Duodenal mucosa (tissue), 2 donors: ENCODE data around the gene SLC16A4.
A peak's percentile ranks its signal among the peaks of the same experiment; 100 is the strongest.

Experiments used
- H3K27ac ChIP-seq: one replicate; pipeline ENCODE4 v1.7.0; 2013; ENCODE audit warnings: low read depth, low read length
- H3K27me3 ChIP-seq, 2 donors: one replicate each; pipeline ENCODE4 v1.7.0; 2013; ENCODE audit warnings: low read length in 2 of 2, control low read depth in 1 of 2; ENCODE audit not compliant: insufficient read depth in 2 of 2, control insufficient read depth in 1 of 2
- H3K36me3 ChIP-seq, 2 donors: one replicate each; pipeline ENCODE4 v1.7.0; 2013; ENCODE audit warnings: low read length in 2 of 2, control low read depth in 1 of 2; ENCODE audit not compliant: insufficient read depth in 2 of 2, control insufficient read depth in 1 of 2
- H3K4me1 ChIP-seq, 2 donors: one replicate each; pipeline ENCODE4 v1.7.0; 2013; ENCODE audit warnings: low read length in 2 of 2, control low read depth in 1 of 2; ENCODE audit not compliant: insufficient read depth in 2 of 2, control insufficient read depth in 1 of 2
- H3K4me3 ChIP-seq, 2 donors: one replicate each; pipeline ENCODE4 v1.7.0; 2013; ENCODE audit warnings: low read length in 2 of 2, low read depth in 1 of 2
- H3K9ac ChIP-seq, 2 donors: one replicate each; pipeline ENCODE4 v1.7.0; 2013; ENCODE audit warnings: low read length in 2 of 2, low read depth in 1 of 2
- H3K9me3 ChIP-seq, 2 donors: one replicate each; pipeline ENCODE4 v1.7.0; 2013; ENCODE audit warnings: low read length in 2 of 2, control low read depth in 1 of 2; ENCODE audit not compliant: control insufficient read depth in 1 of 2

Gene SLC16A4

DNA sequence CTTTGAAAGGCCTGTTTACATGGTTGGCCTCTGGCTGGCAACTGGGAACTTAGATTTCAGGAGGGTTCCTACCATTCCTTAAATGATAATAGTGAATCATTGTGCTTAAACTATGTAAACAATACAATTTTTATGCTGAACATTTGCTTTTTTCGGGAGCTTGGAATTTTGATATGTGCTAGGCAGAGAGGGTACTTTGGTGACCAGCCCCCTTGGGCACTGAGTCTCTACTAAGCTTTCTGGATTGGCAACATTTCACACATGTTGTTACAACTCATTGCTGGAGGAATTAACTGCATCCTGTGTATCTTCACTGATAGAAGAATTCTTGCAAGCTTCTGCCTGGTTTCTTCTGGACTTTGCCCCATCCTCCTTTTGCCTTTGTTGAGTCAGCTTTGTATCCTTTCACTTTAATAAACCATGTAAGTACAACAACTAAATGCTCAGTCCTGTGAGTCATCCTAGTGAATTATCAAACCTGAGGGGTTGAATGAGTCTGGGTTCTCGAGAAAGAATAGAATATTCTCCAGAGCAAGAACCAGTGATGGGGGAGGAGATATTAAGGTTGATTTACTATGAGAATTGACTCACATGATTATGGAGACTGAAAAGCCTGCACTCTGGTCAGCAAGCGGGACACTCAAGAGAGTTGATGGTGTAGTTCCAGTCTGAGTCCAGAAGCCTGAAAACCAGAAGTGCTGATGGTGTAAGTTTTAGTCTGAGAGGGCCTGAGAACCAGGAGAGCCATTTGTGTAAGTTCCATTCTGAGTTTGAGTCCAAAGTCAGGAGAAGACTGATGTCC lies 3.1 kb upstream of the SLC16A4 start:
- Histone ChIP-seq H3K9me3 (no peaks in the 10 kb centered on the region), H3K4me1 (peaks cover 28 to 29% of the 10 kb centered on the region in 2 donors), H3K27me3 (no peaks in the 10 kb centered on the region), H3K4me3 (peak overlapping the region in 1 of 2 donors; percentile 11), H3K9ac (peak overlapping the region in 1 of 2 donors; percentile 39), H3K36me3 (peaks cover 0 to 6% of the 10 kb centered on the region in 2 donors), H3K27ac (no peak overlapping the region)

DNA sequence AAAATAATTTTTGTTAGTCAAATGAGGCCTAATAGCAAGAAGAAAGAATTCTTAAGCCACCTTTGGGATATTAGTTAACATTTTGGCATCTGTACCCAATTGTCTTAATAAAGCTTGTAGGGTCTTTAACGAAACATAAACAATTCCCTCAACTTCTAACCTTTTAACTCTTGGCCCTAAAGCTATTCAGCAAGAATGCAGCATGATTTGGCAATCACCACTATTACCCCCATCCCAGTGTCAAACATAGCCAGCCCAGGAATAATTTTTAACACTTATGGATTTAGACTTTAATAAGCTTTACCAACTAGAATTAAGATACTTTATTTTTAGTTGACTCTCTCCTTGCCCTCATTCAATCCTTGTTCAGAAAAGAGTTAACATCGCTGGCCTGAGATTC lies 2.5 kb upstream of the SLC16A4 start:
- peak overlapping the region in 1 of 2 donors; percentile 11 for H3K4me3 ChIP-seq
- peaks cover 0 to 3% of the 10 kb centered on the region in 2 donors for H3K36me3 ChIP-seq
- no peak overlapping the region for H3K27ac ChIP-seq
- peaks cover 28 to 29% of the 10 kb centered on the region in 2 donors for H3K4me1 ChIP-seq
- H3K27me3 ChIP-seq, result no peaks in the 10 kb centered on the region
- no peaks in the 10 kb centered on the region for H3K9me3 ChIP-seq
- no peak overlapping the region for H3K9ac ChIP-seq

DNA sequence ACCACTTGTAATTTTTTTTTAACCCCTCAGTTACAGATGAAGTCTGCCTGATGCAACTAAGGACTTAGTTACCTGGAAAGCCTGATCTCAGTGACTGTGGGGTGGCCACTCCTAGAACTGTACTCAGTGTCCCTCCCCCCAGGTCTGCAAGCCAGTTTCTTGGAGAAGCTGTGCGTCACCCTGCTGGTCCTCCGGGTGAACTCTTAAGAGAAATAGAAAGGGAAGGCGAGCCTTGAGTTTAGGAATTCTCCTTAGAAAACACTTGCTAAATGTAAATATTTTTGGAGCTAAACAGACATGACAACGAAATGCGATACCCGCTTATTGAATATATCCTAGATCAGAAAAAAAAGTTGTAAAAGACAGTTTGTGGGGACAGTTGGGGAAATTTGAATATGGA lies 730 bp downstream of the SLC16A4 start:
- Histone ChIP-seq H3K9me3 (no peaks in the 10 kb centered on the region), H3K9ac (peak overlapping the region; percentile 20 to 53), H3K4me3 (peak overlapping the region; percentile 60 to 63), H3K27me3 (no peaks in the 10 kb centered on the region), H3K4me1 (peaks cover 28 to 34% of the 10 kb centered on the region in 2 donors), H3K36me3 (peaks cover 0 to 3% of the 10 kb centered on the region in 2 donors), H3K27ac (no peak overlapping the region)

DNA sequence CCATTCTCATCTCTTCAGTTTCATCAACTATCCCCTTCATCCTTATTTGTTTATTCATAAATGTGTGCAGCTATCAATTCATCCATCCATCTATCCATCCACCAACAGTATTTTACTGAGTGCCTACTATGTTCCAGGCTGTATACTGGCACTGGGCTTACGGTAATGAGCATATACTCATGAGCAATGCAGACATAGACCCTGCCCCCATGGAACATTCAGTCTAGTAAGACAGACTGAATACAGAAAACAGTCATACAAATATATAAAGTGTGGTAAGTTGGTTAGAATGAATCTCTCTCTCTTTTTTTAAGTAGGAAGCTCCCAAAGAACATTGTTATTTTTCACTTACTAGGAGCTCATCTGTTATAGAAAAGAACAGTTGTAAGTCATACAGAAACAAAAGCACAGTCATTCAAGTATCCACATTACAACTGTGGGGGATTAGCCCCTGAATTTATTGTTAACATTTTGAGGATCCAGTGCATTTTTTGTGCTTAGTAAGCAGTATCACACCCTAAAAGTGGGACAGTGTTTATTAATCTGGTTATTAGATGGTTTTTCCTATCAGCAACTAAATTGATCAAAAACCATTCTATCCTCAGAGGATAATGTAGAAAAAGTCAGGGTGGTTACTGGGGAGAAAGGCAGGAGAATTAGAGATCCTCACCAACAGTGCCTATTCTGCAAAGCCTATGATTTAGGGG lies 3.6 kb downstream of the SLC16A4 start:
- no peaks in the 10 kb centered on the region for H3K9me3 ChIP-seq
- H3K36me3 ChIP-seq, result no peaks in the 10 kb centered on the region
- H3K4me3 ChIP-seq, result no peak overlapping the region
- H3K27ac ChIP-seq, result no peak overlapping the region
- H3K4me1 ChIP-seq, result peaks cover 21 to 32% of the 10 kb centered on the region in 2 donors
- H3K27me3 ChIP-seq, result no peaks in the 10 kb centered on the region
- H3K9ac ChIP-seq, result no peak overlapping the region

DNA sequence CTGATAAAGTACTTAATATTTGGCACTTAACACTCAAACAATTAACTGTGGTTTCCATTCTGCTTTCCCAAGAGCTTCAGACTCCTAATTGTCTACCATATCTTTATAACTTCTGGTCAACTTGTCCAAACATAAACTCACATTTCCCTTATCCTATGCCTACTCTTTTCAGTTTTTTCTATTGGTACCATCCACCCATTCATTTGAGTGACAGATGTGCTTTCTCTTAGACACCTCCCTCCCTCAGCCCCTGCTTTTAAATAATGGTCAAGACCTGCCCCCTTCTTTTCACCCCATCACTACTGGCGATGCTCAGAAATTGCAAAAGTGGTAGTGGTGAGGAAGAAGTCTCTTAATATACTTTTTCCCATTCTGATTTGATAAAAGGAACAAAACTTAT lies 5.5 kb downstream of the SLC16A4 start:
- Histone ChIP-seq H3K27me3 (no peaks in the 10 kb centered on the region), H3K36me3 (peaks cover 0 to 6% of the 10 kb centered on the region in 2 donors), H3K4me1 (peaks cover 12 to 23% of the 10 kb centered on the region in 2 donors), H3K27ac (no peak overlapping the region), H3K9ac (no peak overlapping the region), H3K4me3 (no peak overlapping the region), H3K9me3 (no peaks in the 10 kb centered on the region)

DNA sequence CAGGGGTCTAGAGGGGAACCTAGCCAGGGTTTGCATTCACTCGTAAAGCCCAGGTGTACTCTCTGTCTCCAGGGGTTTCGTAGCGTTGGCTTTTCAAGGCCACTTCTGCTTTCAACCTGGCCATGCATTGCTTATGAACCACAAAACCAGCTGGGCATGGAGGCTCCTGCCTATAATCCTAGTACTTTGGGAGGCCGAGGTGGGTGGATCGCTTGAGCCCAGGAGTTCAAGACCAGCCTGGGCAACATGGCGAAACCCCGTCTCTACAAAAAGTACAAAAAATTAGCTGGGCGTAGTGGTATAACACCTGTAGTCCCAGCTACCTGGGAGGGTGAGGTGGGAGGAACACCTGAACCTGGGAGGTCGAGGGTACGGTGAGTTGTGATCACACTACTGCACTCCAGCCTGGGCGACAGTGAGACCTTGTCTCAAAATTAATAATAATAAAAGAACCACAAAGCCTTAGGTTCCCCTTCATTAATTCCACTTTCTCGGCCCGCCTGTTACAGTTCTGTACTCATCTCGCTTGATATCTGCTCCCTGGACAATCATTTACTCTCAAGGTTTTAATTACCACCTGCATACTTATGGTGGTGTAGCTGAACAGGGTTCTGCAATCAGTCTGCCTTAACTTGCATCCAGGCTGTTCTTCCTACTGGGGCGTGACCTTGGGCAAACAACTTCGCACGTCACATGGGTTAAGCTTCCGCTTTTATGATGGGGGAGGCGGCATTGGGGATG lies 6.1 kb downstream of the SLC16A4 start:
- H3K27ac ChIP-seq, result no peak overlapping the region
- H3K9ac ChIP-seq, result no peak overlapping the region
- peaks cover 0 to 6% of the 10 kb centered on the region in 2 donors for H3K36me3 ChIP-seq
- peaks cover 11 to 20% of the 10 kb centered on the region in 2 donors for H3K4me1 ChIP-seq
- no peak overlapping the region for H3K4me3 ChIP-seq
- H3K27me3 ChIP-seq, result no peaks in the 10 kb centered on the region
- H3K9me3 ChIP-seq, result no peaks in the 10 kb centered on the region

DNA sequence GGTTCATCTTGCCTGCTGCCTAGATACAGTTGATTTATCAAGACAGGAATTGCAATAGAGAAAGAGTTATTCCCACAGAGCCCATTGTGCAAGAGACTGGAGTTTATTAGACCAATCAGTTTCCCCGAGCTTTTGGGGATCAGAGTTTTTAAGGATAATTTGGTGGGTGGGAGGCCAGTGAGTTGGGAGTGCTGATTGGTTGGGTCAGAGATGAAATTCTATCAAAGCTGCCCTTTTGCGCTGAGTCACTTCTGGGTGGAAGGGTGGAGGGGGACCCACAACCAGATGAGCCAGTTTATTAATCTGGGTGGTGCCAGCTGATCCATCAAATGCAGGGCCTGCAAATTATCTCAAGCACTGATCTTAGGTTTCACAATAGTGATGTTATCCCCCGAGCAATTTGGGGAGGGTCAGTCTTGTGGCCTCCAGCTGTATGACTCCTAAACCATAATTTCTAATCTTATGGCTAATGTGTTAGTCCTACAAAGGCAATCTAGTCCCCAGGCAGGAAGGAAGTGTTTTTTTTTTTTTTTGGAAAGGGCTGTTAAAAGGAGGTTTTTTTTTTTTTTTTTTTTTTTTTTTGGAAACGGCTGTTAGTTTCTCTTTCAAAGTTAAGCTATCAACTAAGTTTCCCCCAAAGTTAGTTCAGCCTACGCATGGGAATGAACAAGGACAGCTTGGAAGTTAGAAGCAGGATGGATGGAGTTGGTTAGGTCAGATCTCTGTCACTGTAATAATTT lies 7.4 kb downstream of the SLC16A4 start:
- no peak overlapping the region for H3K4me3 ChIP-seq
- peaks cover 9 to 20% of the 10 kb centered on the region in 2 donors for H3K4me1 ChIP-seq
- H3K36me3 ChIP-seq, result peaks cover 3 to 7% of the 10 kb centered on the region in 2 donors
- no peaks in the 10 kb centered on the region for H3K9me3 ChIP-seq
- no peaks in the 10 kb centered on the region for H3K27me3 ChIP-seq
- no peak overlapping the region for H3K27ac ChIP-seq
- no peak overlapping the region for H3K9ac ChIP-seq

DNA sequence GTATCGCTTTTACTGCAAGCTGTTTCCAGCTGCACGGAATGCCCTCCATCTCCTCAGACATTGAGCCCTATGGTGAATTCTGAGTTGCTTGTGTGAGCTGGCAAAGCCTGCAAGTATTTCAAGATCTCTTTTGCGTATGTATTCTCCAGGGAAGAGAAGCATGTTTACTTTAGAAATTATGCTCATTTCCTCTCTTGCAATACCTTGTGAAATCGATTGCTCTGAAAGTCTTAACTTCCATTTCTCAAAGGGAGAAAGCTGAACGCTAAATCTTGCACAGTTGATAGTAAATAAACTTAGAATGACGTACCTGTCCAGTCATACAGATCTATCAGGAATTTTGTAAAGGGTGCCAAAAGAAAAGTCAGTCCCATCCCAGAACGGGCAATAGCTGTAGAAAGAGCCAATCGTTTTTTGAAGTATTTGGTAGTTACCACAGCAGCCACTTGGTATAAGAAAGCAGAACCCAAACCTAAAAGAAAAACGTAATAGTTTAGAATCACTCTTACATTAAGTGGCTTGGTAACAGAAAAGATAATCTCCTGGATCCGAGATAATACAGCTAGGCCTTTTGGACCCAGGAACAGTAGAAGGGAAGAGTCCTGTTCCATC lies 10.0 kb downstream of the SLC16A4 start:
- Histone ChIP-seq H3K9ac (no peak overlapping the region), H3K9me3 (no peaks in the 10 kb centered on the region), H3K27ac (no peak overlapping the region), H3K36me3 (peaks cover 14 to 23% of the 10 kb centered on the region in 2 donors), H3K27me3 (no peaks in the 10 kb centered on the region), H3K4me1 (peaks cover 9 to 20% of the 10 kb centered on the region in 2 donors), H3K4me3 (no peak overlapping the region)

DNA sequence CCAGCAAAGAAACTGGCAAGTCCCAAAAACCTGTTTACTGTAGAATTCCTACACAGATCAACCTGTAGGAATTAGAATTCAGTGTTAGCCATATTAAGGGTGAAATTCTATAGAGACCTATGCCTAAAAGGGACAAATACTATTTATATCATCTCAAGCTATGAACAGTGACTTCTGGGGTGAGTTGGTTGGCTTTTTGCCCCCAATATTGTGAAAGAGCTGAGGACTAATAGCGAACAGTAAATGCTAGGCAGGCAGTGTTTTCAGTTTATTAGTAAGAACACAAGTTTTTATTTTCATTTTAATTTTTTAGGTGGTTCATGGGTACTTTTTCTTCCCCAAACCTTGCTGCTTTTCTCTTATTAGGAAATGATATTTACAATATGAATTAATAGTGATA lies 15.3 kb downstream of the SLC16A4 start:
- Histone ChIP-seq H3K9ac (no peak overlapping the region), H3K36me3 (peaks cover 24 to 52% of the 10 kb centered on the region in 2 donors), H3K4me3 (no peak overlapping the region), H3K9me3 (no peaks in the 10 kb centered on the region), H3K4me1 (no peaks in the 10 kb centered on the region), H3K27me3 (no peaks in the 10 kb centered on the region), H3K27ac (no peak overlapping the region)
